ENCODE measurements around the gene AKAP1. TPM values are rescaled to one million over a fixed set of nuclear protein-coding genes. Genes with fewer than 3 reads are reported as not detected.

Gene AKAP1
- polyA plus RNA-seq, 1 donor from 2014 or later: 38.7 TPM

GRCh38 chr17:57133486-57133885 lies 48.4 kb downstream of the AKAP1 start:
- Histone ChIP-seq H3K27me3 (ENCODE audit: insufficient read depth, low read depth, low read length) (no peaks in the 10 kb centered on the region), H3K4me3 (ENCODE audit: low read length) (no peak overlapping the region), H3K9me3 (ENCODE audit: low read length) (no peaks in the 10 kb centered on the region), H2AFZ (ENCODE audit: low read depth, low read length) (no peak overlapping the region), H3F3A (ENCODE audit: insufficient read depth, low read length, poor library complexity, severe bottlenecking) (peaks cover 5% of the 10 kb centered on the region), H3K79me2 (replicated peaks; ENCODE audit: insufficient read depth, low read length) (no peaks in the 10 kb centered on the region), H3K9ac (ENCODE audit: low read length) (no peak overlapping the region), H3K9me2 (ENCODE audit: insufficient read depth, low read length) (no peaks in the 10 kb centered on the region), H3K27ac (ENCODE audit: low read length) (no peak overlapping the region), H3K4me2 (ENCODE audit: low read length) (no peak overlapping the region), H4K20me1 (ENCODE audit: insufficient read depth) (no peaks in the 10 kb centered on the region), H3K36me3 (ENCODE audit: insufficient read depth, low read length) (no peaks in the 10 kb centered on the region)
- TF ChIP-seq TAF1 (IDR thresholded peaks at IDR 0.05; ENCODE audit: low read depth): no peak
- no peak for TF ChIP-seq EZH2 (IDR thresholded peaks at IDR 0.05; ENCODE audit: borderline replicate concordance, insufficient read depth, low read length, poor library complexity, severe bottlenecking)
- no peak for TF ChIP-seq EP300 (conservative IDR thresholded peaks at IDR 0.05; ENCODE audit: poor library complexity, severe bottlenecking)
- TF ChIP-seq POLR2AphosphoS5 (IDR thresholded peaks at IDR 0.05): no peak
- TF ChIP-seq RAD21 (conservative IDR thresholded peaks at IDR 0.05): no peak
- TF ChIP-seq REST (IDR thresholded peaks at IDR 0.05; ENCODE audit: borderline replicate concordance): no peak

GRCh38 chr17:57135026-57135788 lies 50.2 kb downstream of the AKAP1 start:
- no peaks in the 10 kb centered on the region for H3K9me2 ChIP-seq (ENCODE audit: insufficient read depth, low read length)
- no peaks in the 10 kb centered on the region for H3K27me3 ChIP-seq (ENCODE audit: insufficient read depth, low read depth, low read length)
- peak overlapping the region; percentile 79 for H3K27ac ChIP-seq (ENCODE audit: low read length)
- H3K9ac ChIP-seq (ENCODE audit: low read length): peak overlapping the region; percentile 61
- no peaks in the 10 kb centered on the region for H3K9me3 ChIP-seq (ENCODE audit: low read length)
- no peaks in the 10 kb centered on the region for H3K79me2 ChIP-seq (replicated peaks; ENCODE audit: insufficient read depth, low read length)
- no peaks in the 10 kb centered on the region for H3K36me3 ChIP-seq (ENCODE audit: insufficient read depth, low read length)
- TF ChIP-seq EP300 (conservative IDR thresholded peaks at IDR 0.05; ENCODE audit: poor library complexity, severe bottlenecking) (no peak), EZH2 (IDR thresholded peaks at IDR 0.05; ENCODE audit: borderline replicate concordance, insufficient read depth, low read length, poor library complexity, severe bottlenecking) (no peak), TAF1 (IDR thresholded peaks at IDR 0.05; ENCODE audit: low read depth) (no peak), MXI1 (conservative IDR thresholded peaks at IDR 0.05; ENCODE audit: poor library complexity, severe bottlenecking) (peak; percentile 36)
- no peaks in the 10 kb centered on the region for H4K20me1 ChIP-seq (ENCODE audit: insufficient read depth)
- no peak overlapping the region for H3K4me2 ChIP-seq (ENCODE audit: low read length)
- peaks cover 5% of the 10 kb centered on the region for H3F3A ChIP-seq (ENCODE audit: insufficient read depth, low read length, poor library complexity, severe bottlenecking)
- peak overlapping the region; percentile 32 for H3K4me3 ChIP-seq (ENCODE audit: low read length)
- peak overlapping the region; percentile 58 for H2AFZ ChIP-seq (ENCODE audit: low read depth, low read length)

DNA sequence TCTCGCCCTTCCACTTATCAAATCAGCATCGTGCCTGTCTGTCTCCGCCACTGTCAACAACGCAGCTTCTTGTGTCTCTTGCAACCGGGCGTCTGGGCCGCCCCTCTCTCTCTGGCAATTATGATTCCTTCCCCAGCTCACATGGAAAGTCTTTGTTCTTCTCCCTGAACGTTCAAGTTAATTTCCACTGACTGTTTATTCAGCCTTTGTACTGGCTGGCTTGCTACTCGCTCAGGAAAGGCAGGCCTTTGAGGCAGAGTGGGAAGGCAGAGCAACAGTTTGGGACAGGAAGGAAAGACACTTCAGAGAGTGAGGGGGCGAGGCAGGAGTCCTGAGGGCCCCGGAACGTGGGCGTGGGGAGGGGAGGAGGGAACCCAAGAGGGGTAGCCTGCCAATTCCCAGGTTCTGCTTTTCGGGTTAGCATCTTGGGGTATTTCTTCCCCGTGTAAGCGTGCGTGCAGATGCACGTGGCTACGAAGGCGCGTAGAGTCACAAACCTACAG lies 50.8 kb downstream of the AKAP1 start:
- Histone ChIP-seq H3K9me3 (ENCODE audit: low read length) (no peaks in the 10 kb centered on the region), H3K79me2 (replicated peaks; ENCODE audit: insufficient read depth, low read length) (no peaks in the 10 kb centered on the region), H3K27ac (ENCODE audit: low read length) (peak overlapping the region; percentile 79), H3K4me3 (ENCODE audit: low read length) (peak overlapping the region; percentile 32), H3K27me3 (ENCODE audit: insufficient read depth, low read depth, low read length) (no peaks in the 10 kb centered on the region), H3F3A (ENCODE audit: insufficient read depth, low read length, poor library complexity, severe bottlenecking) (peaks cover 5% of the 10 kb centered on the region), H3K9me2 (ENCODE audit: insufficient read depth, low read length) (no peaks in the 10 kb centered on the region), H3K9ac (ENCODE audit: low read length) (peak overlapping the region; percentile 61), H3K36me3 (ENCODE audit: insufficient read depth, low read length) (no peaks in the 10 kb centered on the region), H4K20me1 (ENCODE audit: insufficient read depth) (no peaks in the 10 kb centered on the region), H2AFZ (ENCODE audit: low read depth, low read length) (peak overlapping the region; percentile 58), H3K4me2 (ENCODE audit: low read length) (no peak overlapping the region)
- peak; percentile 67 for TF ChIP-seq SMC3 (conservative IDR thresholded peaks at IDR 0.05; ENCODE audit: poor library complexity)
- TF ChIP-seq MXI1 (conservative IDR thresholded peaks at IDR 0.05; ENCODE audit: poor library complexity, severe bottlenecking): peak; percentile 18
- peak; percentile 55 for TF ChIP-seq RAD21 (conservative IDR thresholded peaks at IDR 0.05)
- TF ChIP-seq, protein P1, sequence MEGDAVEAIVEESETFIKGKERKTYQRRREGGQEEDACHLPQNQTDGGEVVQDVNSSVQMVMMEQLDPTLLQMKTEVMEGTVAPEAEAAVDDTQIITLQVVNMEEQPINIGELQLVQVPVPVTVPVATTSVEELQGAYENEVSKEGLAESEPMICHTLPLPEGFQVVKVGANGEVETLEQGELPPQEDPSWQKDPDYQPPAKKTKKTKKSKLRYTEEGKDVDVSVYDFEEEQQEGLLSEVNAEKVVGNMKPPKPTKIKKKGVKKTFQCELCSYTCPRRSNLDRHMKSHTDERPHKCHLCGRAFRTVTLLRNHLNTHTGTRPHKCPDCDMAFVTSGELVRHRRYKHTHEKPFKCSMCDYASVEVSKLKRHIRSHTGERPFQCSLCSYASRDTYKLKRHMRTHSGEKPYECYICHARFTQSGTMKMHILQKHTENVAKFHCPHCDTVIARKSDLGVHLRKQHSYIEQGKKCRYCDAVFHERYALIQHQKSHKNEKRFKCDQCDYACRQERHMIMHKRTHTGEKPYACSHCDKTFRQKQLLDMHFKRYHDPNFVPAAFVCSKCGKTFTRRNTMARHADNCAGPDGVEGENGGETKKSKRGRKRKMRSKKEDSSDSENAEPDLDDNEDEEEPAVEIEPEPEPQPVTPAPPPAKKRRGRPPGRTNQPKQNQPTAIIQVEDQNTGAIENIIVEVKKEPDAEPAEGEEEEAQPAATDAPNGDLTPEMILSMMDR (IDR thresholded peaks at IDR 0.05; ENCODE audit: poor library complexity, severe bottlenecking): peak; percentile 11
- peak; percentile 48 for TF ChIP-seq REST (IDR thresholded peaks at IDR 0.05; ENCODE audit: borderline replicate concordance)
- peak; percentile 76 for TF ChIP-seq POLR2AphosphoS5 (IDR thresholded peaks at IDR 0.05)
- TF ChIP-seq TAF1 (IDR thresholded peaks at IDR 0.05; ENCODE audit: low read depth): peak; percentile 33
- TF ChIP-seq EZH2 (IDR thresholded peaks at IDR 0.05; ENCODE audit: borderline replicate concordance, insufficient read depth, low read length, poor library complexity, severe bottlenecking): no peak
- peak; percentile 83 for TF ChIP-seq EP300 (conservative IDR thresholded peaks at IDR 0.05; ENCODE audit: poor library complexity, severe bottlenecking)
